HG03139 (cell line): ENCODE results near the gene ANKRD33B.
A peak's percentile ranks its signal among the peaks of the same experiment; 100 is the strongest.
"Not testable (repeated sequence)": the region's sequence is repeated elsewhere in the genome, so short reads cannot be mapped to it uniquely, and the experiment has no call there.

Experiments
- ATAC-seq: cut with Tn5 transposase; IDR thresholded peaks from one replicate; pipeline ENCODE4 v1.9.1; 2021; ENCODE audit not compliant: unreplicated experiment

ANKRD33B gene

GRCh38 chr5:10611290-10611689, 47.4 kb downstream of the ANKRD33B start:
- ATAC-seq, result no peak

GRCh38 chr5:10612251-10612650, 48.4 kb downstream of the ANKRD33B start:
- ATAC-seq, result no peak

GRCh38 chr5:10615693-10616092, 51.8 kb downstream of the ANKRD33B start:
- no peak for ATAC-seq

- no peak for ATAC-seq
These were observed 53.2 kb downstream of the ANKRD33B start for GRCh38 chr5:10617103-10617502.

- no peak for ATAC-seq
These were observed 54.4 kb downstream of the ANKRD33B start for GRCh38 chr5:10618311-10618710.

GRCh38 chr5:10619649-10620048, 55.8 kb downstream of the ANKRD33B start:
- no peak for ATAC-seq

GRCh38 chr5:10620346-10620745, 56.5 kb downstream of the ANKRD33B start:
- ATAC-seq, result no peak

- ATAC-seq, result no peak
These were observed 58.0 kb downstream of the ANKRD33B start for GRCh38 chr5:10621832-10622231.

- ATAC-seq, result no peak
These were observed 58.9 kb downstream of the ANKRD33B start for GRCh38 chr5:10622810-10623209.

- ATAC-seq, result no peak
These were observed 59.5 kb downstream of the ANKRD33B start for GRCh38 chr5:10623305-10623910.

- no peak for ATAC-seq
These were observed 60.3 kb downstream of the ANKRD33B start for GRCh38 chr5:10624206-10624605.

- ATAC-seq, result no peak
These were observed 60.8 kb downstream of the ANKRD33B start for GRCh38 chr5:10624679-10625078.

- ATAC-seq, result no peak
These were observed 62.0 kb downstream of the ANKRD33B start for GRCh38 chr5:10625700-10626472.

GRCh38 chr5:10626473-10627013, 62.7 kb downstream of the ANKRD33B start:
- no peak for ATAC-seq

- ATAC-seq, result peak; percentile 14
These were observed 63.4 kb downstream of the ANKRD33B start for GRCh38 chr5:10627160-10627701.

- no peak for ATAC-seq
These were observed 64.7 kb downstream of the ANKRD33B start for GRCh38 chr5:10628601-10629000.

GRCh38 chr5:10629682-10630081, 65.8 kb downstream of the ANKRD33B start:
- ATAC-seq, result no peak

- no peak for ATAC-seq
These were observed 66.3 kb downstream of the ANKRD33B start for GRCh38 chr5:10630126-10630525.

- ATAC-seq, result not testable (repeated sequence)
These were observed 66.9 kb downstream of the ANKRD33B start for GRCh38 chr5:10630744-10631143.

- ATAC-seq, result peak; percentile 6
These were observed 67.6 kb downstream of the ANKRD33B start for GRCh38 chr5:10631316-10631996.

GRCh38 chr5:10632110-10632761, 68.4 kb downstream of the ANKRD33B start:
- peak; percentile 37 for ATAC-seq
